RKO (cell line): ENCODE data around the gene ALOX15.
"Not testable (repeated sequence)": the region's sequence is repeated elsewhere in the genome, so short reads cannot be mapped to it uniquely, and the experiment has no call there.

Source experiments
- DNase-seq: peaks from one replicate; pipeline ENCODE4 v3.0.0-alpha.2; 2016; ENCODE audit warnings: low spot score

Gene ALOX15

DNA sequence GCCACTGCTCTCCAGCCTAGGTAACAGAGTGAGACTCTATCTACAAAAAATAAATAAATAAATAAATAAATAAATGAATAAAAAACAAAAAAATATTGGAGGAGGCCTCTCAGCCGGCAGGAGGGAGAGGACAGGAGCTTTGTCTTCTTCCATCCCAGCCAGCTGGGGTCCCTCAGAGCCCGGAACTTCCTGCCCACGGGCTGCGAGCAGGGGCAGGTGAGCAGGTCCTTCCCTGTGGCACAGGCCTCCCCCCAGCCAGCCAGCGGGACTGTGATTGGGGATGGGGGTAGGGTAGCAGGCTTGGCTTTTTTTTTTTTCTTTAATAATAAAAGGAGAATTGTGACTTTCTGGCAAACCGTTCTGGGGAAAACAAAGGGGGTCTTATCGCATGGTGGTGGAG is 47.1 kb downstream of the ALOX15 start:
- no peak for DNase-seq

GRCh38 chr17:4593021-4593421 is 48.5 kb downstream of the ALOX15 start:
- no peak for DNase-seq

DNA sequence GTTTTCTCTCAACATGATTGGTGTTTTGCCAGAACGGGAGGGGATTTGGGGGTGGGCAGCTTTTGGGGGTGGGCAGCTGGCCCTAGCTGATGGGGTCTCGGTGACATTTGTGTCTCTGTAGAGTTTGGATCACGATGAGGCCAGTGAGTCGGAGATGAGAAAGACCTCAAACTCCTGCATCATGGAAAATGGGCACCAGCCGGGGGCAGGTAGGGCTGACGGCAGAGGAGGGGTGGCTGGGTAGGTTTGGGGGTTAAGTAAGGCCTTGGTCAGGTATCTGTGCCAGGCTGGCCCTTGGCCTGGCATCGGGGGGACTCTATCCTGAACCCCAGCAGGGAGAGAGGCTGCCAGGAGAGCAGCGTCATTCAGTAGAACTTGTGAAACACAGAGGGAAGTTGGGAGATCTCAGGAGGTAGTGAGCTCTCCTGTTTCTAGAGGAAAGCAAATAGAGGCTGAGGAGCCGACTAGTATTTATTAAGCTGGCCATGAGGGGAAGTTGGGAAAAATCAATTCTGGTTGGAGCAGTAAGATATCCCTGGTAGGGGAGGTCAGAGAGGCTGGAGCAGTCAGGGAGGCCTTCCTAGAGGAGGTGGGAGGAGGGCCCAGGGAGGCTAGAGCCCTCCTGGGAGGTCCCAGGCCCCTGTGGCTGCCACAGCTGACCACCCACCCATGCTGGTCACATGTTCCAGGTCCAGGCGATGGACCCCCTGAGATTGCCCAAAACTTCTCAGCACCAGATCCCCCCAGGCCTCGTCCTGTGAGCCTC is 49.1 kb downstream of the ALOX15 start:
- no peak for DNase-seq

- peak; percentile 3 for DNase-seq
These were observed 49.9 kb downstream of the ALOX15 start for GRCh38 chr17:4591529-4591928.

DNA sequence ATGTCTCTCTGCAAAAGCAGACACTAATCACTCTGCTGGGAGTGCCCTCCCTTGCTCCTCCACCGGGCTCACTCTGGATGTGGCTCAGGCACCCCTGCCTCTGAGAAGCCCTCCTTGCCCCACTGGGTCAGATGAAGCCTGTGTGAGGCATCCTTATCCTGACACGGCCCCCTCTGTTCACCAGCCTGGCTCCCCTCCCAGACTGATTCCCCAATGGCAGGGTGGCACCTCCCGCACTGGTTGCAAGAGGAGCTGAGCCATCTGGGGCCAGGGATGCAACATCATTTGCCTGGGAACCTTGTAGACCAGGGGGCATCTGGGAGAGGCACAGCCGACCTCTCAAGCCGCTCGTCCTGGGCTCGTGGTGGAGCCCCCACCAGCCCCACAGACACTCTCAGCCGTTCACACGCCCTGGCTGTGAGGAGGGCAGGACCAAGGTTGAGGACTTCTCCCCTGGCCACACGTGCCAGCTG is 50.5 kb downstream of the ALOX15 start:
- no peak for DNase-seq

DNA sequence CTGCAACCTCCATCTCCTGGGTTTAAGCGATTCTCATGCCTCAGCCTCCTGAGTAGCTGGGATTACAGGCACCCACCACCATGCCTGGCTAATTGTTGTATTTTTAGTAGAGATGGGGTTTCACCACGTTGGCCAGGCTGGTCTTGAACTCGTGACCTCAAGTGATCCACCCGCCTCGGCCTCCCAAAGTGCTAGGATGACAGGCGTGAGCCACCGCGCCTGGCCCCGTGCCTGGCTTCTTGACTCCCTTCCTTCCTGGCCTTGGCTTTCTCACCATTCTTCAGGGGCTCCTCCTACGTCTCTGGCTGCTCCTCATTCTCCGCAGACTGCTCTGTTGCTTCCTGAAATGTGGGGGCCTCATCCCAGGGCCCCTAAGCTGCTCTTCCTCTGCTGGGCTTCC is 51.4 kb downstream of the ALOX15 start:
- DNase-seq = not testable (repeated sequence)

DNA sequence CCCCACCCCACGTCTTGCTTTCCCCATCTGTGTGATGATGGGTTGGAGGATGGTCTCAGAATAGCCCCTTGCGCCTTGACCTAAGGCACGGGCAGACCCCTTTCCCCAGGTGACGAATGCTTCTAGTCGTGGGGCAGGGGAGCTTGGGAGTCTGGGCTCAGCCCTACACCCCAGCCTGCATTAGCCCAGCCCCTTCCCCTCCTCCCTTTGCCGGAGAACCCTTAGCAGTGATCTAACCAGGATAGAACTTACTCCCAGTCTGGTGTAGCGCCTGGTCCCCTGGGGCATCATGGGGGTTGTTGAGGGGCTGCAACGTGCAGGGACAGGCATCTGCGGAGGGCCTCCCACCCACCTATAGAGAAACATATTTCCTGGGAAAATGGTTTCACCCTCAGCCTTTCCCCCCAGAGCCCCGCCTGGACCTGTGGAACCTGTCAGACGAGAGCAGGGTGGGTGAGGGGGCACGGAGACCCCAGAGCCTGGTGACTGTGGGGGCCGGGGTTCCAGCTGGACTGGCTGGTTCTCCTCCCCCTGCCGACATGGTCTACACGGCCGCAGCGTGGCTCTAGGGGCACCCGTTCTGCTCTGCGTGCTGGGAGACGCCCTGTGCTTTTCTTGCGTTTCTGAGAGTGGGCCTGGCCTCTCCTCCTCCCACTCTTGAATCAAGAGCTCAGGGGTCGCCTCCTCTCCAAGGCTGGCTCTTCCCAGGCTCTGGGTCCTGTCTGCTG is 52.4 kb downstream of the ALOX15 start:
- no peak for DNase-seq

GRCh38 chr17:4588391-4588790 is 53.1 kb downstream of the ALOX15 start:
- no peak for DNase-seq

DNA sequence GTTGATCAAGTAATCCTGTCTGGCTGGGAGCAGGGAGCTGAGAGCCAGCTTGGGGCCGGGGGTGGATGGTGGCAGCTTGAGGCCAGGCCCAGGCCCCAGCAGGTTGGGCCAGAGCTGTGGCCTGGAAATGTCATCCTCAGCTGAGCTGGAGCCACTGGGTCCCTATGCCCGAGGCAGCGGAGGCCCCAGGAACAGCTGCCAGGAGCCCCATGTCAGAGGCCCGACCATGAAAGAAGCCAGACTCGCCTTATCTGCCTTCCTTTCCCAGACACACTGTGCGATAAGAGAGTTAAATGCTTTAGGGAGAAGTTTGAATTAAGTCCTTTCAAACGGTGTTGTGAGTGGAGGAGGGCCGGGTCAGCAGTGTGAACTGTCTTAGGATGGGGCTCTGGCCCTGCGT is 53.7 kb downstream of the ALOX15 start:
- DNase-seq = no peak

- DNase-seq = no peak
These were observed 54.3 kb downstream of the ALOX15 start for GRCh38 chr17:4587195-4587594.

- no peak for DNase-seq
These were observed 55.4 kb downstream of the ALOX15 start for GRCh38 chr17:4586043-4586442.

- DNase-seq = no peak
These were observed 55.9 kb downstream of the ALOX15 start for GRCh38 chr17:4585638-4585994.

- no peak for DNase-seq
These were observed 56.4 kb downstream of the ALOX15 start for GRCh38 chr17:4584917-4585637.

DNA sequence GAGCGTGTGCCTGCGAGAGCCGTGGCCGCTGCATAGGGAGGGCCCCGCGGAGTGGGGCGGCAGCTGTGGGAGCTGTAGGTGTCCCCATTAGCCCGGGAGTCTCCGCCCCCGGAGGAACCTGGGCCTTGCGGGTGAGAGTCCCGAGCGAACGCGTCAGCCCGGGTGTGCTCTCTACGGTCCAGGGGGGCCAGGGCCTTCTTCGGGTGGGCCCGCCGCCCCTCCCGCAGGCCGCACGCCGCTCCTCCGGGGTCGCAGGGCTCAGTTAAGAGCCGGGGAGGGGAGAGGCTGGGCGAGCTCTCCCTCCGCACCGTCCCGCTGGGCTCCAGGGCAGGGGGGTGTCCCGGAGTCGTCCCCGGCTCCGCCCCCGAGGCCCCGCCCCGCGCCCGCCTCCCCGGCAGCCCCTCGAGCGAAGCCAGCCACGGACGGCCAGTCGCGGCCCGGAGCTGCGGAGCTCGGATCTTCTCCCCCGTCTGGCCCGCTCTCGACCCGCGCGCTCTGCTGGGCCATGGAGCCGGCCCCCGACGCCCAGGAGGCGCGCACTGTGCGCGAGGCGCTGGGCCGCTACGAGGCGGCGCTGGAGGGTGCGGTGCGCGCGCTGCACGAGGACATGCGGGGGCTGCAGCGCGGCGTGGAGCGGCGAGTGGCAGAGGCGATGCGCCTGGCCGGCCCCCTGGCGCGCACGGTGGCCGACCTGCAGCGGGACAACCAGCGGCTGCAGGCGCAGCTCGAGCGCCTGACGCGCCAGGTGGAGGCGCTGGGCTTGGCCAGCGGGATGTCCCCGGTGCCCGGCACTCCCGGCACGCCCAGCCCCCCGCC is 57.2 kb downstream of the ALOX15 start, which contains the start of gene SMTNL2:
Gene SMTNL2 (plus strand): TSS at position 429 of the 816 bp plus-strand sequence. CDS start 77 bp downstream, at position 506.
- no peak for DNase-seq

DNA sequence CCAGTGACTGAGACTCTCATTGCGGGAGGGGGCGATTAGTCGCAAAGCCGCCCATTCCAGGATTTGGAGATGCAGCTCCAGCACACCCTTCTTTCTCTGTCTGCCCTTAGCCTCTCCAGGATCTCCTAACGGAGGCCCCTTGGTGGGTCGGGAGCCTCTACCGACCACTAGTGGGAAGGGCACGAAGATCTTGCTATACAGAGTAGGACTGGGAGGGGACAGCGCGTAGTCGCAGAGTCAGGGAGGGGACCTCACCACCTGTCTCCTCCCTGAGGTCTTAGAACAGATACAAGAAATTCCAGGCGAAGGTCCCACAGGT is 57.7 kb downstream of the ALOX15 start:
- DNase-seq = no peak

DNA sequence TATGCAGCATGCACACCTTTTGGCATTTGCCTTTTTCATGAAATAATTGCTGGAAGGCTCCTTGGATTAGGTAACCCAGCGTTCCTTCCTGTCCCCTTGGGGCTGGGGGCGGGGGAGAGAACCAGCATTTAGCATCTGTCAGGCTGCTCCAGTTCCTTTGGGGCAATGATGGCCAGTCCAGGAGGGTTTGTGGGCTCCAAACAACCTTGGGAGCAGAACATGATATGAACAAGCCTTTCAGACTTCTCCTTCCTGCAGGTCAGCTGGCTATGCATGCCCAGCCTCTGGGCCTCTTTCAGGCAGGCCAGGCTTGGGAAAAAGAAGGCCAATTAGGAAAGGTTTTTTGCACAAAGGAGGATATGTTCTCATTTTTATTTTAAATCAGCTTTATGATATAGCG is 58.3 kb downstream of the ALOX15 start:
- no peak for DNase-seq

DNA sequence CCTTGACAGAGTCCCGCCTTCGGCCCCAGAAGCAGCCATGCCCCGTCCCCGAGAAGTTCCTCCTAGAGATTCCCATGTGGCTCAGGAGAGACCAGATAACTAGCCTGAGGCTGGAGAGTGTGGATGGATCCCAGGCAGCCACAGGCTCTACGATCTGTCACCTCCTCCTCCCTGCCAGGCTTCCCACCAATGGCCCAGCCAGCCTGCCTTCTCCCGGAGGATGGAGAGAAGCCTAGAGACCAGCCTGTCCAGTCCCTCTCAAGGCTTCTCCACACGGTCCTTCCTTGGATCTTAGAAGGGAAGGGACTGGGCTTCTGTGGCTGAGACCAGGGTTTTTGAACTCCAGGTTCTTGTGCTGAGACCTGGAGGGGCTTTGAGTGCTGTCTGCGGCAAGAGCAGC is 58.8 kb downstream of the ALOX15 start:
- DNase-seq = no peak

DNA sequence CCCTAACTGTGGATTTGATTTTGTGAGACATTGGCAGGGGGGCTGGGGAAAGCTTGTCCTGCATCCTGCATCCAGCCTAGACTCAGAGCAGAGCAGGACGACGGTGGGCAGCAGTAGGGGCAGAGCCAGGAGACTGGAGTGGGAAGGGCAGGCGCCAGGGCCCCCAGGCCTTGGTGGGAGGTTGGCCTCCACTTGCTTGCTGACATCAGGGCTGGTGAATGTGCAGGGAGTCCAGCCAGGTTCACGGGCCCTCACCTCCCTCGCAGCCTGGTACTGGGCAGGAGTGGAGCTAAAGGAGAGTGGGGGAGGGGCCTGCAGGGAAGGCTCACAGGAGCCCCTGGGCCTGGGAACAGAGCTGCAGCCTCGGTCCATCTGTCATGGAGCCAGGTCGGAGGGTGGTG is 59.4 kb downstream of the ALOX15 start:
- DNase-seq = no peak
